ENCODE measurements around the gene ATP8A2. TPM values are rescaled to one million over a fixed set of nuclear protein-coding genes. Genes with fewer than 3 reads are reported as not detected.

ATP8A2 gene
- total and polyA plus RNA-seq, 12 donors = under 0.01 to 0.18 (median 0.10) TPM; not detected in 3

GRCh38 chr13:25375727-25376358 lies 4.1 kb downstream of the ATP8A2 start:
- peak; percentile 15 to 70 (median 61) for TF ChIP-seq CTCF (IDR thresholded peaks at IDR 0.05)
- Histone ChIP-seq H3K9me3 (no peaks in the 10 kb centered on the region), H3K36me3 (no peaks in the 10 kb centered on the region), H3K4me3 (no peak overlapping the region), H3K27me3 (peaks cover 14 to 67% (median 49%) of the 10 kb centered on the region in 7 donors), H3K4me1 (peaks cover 0 to 12% (median 0%) of the 10 kb centered on the region in 9 donors), H3K27ac (no peak overlapping the region)
- ATAC-seq (peak in 1 of 8 donors; percentile 34), DNase-seq (peak in 1 of 2 donors; percentile 13)
- WGBS, 2 donors = 37 to 38% methylated on average over 9 of the region's 9 CpGs
- intact Hi-C loops (cut with DNase I) = loop anchor here in 5 of 10 donors (10.0 kb wide), 2 partner anchors 141 to 151 kb away; no protein-coding TSS in a partner anchor

- 82 to 90% methylated on average over 7 of the region's 7 CpGs for WGBS, 2 donors
- intact Hi-C loops (cut with DNase I) = loop anchor here in 5 of 10 donors (10.0 kb wide), 2 partner anchors 143 to 153 kb away; no protein-coding TSS in a partner anchor
- TF ChIP-seq CTCF (IDR thresholded peaks at IDR 0.05) = no peak
These were observed 5.6 kb downstream of the ATP8A2 start for GRCh38 chr13:25377244-25377962.

GRCh38 chr13:25378528-25378927 lies 6.8 kb downstream of the ATP8A2 start:
- peaks cover 0 to 8% (median 0%) of the 10 kb centered on the region in 9 donors for H3K4me1 ChIP-seq
- DNase-seq = no peak
- peaks cover 0 to 52% (median 30%) of the 10 kb centered on the region in 7 donors for H3K27me3 ChIP-seq
- no peak for ATAC-seq
- H3K36me3 ChIP-seq = no peaks in the 10 kb centered on the region
- intact Hi-C loops (cut with DNase I) = loop anchor here in 5 of 10 donors (10.0 kb wide), 2 partner anchors 144 to 154 kb away; no protein-coding TSS in a partner anchor
- H3K27ac ChIP-seq = no peak overlapping the region
- H3K9me3 ChIP-seq = no peaks in the 10 kb centered on the region
- WGBS, 2 donors = 60 to 67% methylated on average over 5 of the region's 5 CpGs
- H3K4me3 ChIP-seq = no peak overlapping the region
- TF ChIP-seq CTCF (IDR thresholded peaks at IDR 0.05) = no peak

More at GRCh38 chr13:25377244-25377962, 5.6 kb downstream of the ATP8A2 start:
- ATAC-seq (no peak), DNase-seq (no peak)
- no peaks in the 10 kb centered on the region for H3K36me3 ChIP-seq
- no peak overlapping the region for H3K27ac ChIP-seq
- no peaks in the 10 kb centered on the region for H3K9me3 ChIP-seq
- H3K4me1 ChIP-seq = peaks cover 0 to 11% (median 0%) of the 10 kb centered on the region in 9 donors
- H3K4me3 ChIP-seq = no peak overlapping the region
- H3K27me3 ChIP-seq = peaks cover 4 to 57% (median 36%) of the 10 kb centered on the region in 7 donors

GRCh38 chr13:25379011-25379410 lies 7.2 kb downstream of the ATP8A2 start:
- whole genome bisulfite sequencing, 2 donors = 10 to 18% methylated on average over 1 of the region's 1 CpG
- H3K4me3 ChIP-seq = no peak overlapping the region
- ATAC-seq = no peak
- peaks cover 0 to 52% (median 29%) of the 10 kb centered on the region in 7 donors for H3K27me3 ChIP-seq
- intact Hi-C loops (cut with DNase I) = loop anchor here in 5 of 10 donors (10.0 kb wide), 2 partner anchors 144 to 154 kb away; no protein-coding TSS in a partner anchor
- no peak for TF ChIP-seq CTCF (IDR thresholded peaks at IDR 0.05)
- H3K4me1 ChIP-seq = peaks cover 0 to 8% (median 0%) of the 10 kb centered on the region in 9 donors
- no peak for DNase-seq
- H3K36me3 ChIP-seq = no peaks in the 10 kb centered on the region
- H3K27ac ChIP-seq = no peak overlapping the region
- no peaks in the 10 kb centered on the region for H3K9me3 ChIP-seq
